Measurements from ENCODE around the gene SPRY2. TPM values are rescaled to one million over a fixed set of nuclear protein-coding genes. Genes with fewer than 3 reads are reported as not detected.

The SPRY2 gene
- total RNA-seq, result 46.1 and 52.0 TPM in 2 replicates
- long read RNA-seq, transcript SPRY2-202 (2 exons, 2,111 nt), result minor isoform, 10 of 30 reads
- long read RNA-seq, transcript SPRY2-201 (2 exons, 2,708 nt), result major isoform, 11 of 30 reads
- long read RNA-seq, partial matches to known transcripts, result 0 of 30 reads
- long read RNA-seq, other reads (novel, unspliced or antisense), result 9 of 30 reads

- H3K9me3 Mint-ChIP-seq (ENCODE audit: unreplicated experiment), result no peaks in the 10 kb centered on the region
- peak; percentile 96 for DNase-seq (ENCODE audit: extremely low spot score, unreplicated experiment)
- H3K4me1 Mint-ChIP-seq (ENCODE audit: unreplicated experiment), result peaks cover 31% of the 10 kb centered on the region
- TF ChIP-seq CTCF (IDR thresholded peaks at IDR 0.05), result no peak
- no peaks in the 10 kb centered on the region for H3K27me3 Mint-ChIP-seq (ENCODE audit: unreplicated experiment)
- peaks cover 9% of the 10 kb centered on the region for H3K36me3 Mint-ChIP-seq (ENCODE audit: unreplicated experiment)
- H3K4me3 Mint-ChIP-seq (ENCODE audit: unreplicated experiment), result peak within 1 kb of the TSS; percentile 80
- peak within 1 kb of the TSS; percentile 96 for H3K27ac Mint-ChIP-seq (ENCODE audit: unreplicated experiment)
Measured at GRCh38 chr13:80341101-80341755, at the start of gene SPRY2. Gene SPRY2, minus strand, starts transcription at chr13:80341126. Its CDS starts 3,421 bp downstream, at chr13:80337705.

- Mint-ChIP-seq H3K4me3 (ENCODE audit: unreplicated experiment) (no peak overlapping the region), H3K9me3 (ENCODE audit: unreplicated experiment) (peaks cover 27% of the 10 kb centered on the region), H3K4me1 (ENCODE audit: unreplicated experiment) (peaks cover 3% of the 10 kb centered on the region), H3K27ac (ENCODE audit: unreplicated experiment) (no peak overlapping the region), H3K36me3 (ENCODE audit: unreplicated experiment) (peaks cover 9% of the 10 kb centered on the region), H3K27me3 (ENCODE audit: unreplicated experiment) (no peaks in the 10 kb centered on the region)
- DNase-seq (ENCODE audit: extremely low spot score, unreplicated experiment), result no peak
- no peak for TF ChIP-seq CTCF (IDR thresholded peaks at IDR 0.05)
Measured at GRCh38 chr13:80390338-80390737, 49.4 kb upstream of the SPRY2 start.

GRCh38 chr13:80389073-80390038 is 48.4 kb upstream of the SPRY2 start:
- Mint-ChIP-seq H3K27ac (ENCODE audit: unreplicated experiment) (no peak overlapping the region), H3K4me3 (ENCODE audit: unreplicated experiment) (no peak overlapping the region), H3K36me3 (ENCODE audit: unreplicated experiment) (peaks cover 9% of the 10 kb centered on the region), H3K27me3 (ENCODE audit: unreplicated experiment) (no peaks in the 10 kb centered on the region), H3K4me1 (ENCODE audit: unreplicated experiment) (peaks cover 3% of the 10 kb centered on the region), H3K9me3 (ENCODE audit: unreplicated experiment) (peaks cover 21% of the 10 kb centered on the region)
- no peak for TF ChIP-seq CTCF (IDR thresholded peaks at IDR 0.05)
- no peak for DNase-seq (ENCODE audit: extremely low spot score, unreplicated experiment)

GRCh38 chr13:80388506-80388905 is 47.6 kb upstream of the SPRY2 start:
- no peak for DNase-seq (ENCODE audit: extremely low spot score, unreplicated experiment)
- peaks cover 3% of the 10 kb centered on the region for H3K4me1 Mint-ChIP-seq (ENCODE audit: unreplicated experiment)
- no peak overlapping the region for H3K4me3 Mint-ChIP-seq (ENCODE audit: unreplicated experiment)
- peaks cover 1% of the 10 kb centered on the region for H3K36me3 Mint-ChIP-seq (ENCODE audit: unreplicated experiment)
- no peak for TF ChIP-seq CTCF (IDR thresholded peaks at IDR 0.05)
- no peaks in the 10 kb centered on the region for H3K27me3 Mint-ChIP-seq (ENCODE audit: unreplicated experiment)
- H3K27ac Mint-ChIP-seq (ENCODE audit: unreplicated experiment), result no peak overlapping the region
- H3K9me3 Mint-ChIP-seq (ENCODE audit: unreplicated experiment), result peaks cover 13% of the 10 kb centered on the region
